GM12878 (cell line): ENCODE measurements around the gene SERPINB3. TPM values are rescaled to one million over a fixed set of nuclear protein-coding genes. Genes with fewer than 3 reads are reported as not detected.

Source experiments
- ATAC-seq: fragments of 200-7000 bp; cut with Tn5 transposase; 3 replicates; pipeline ENCODE4 v1.9.1; 2020; ENCODE audit warnings: mild to moderate bottlenecking, moderate library complexity
- BruUV-seq: library from RNA; stranded (reverse); fragments of 400-500 nt; replicated peaks from 2 replicates; lab custom pipeline; 2021; lab: Mats Ljungman, UMichigan
- CTCF ChIA-PET: fragments of 300-600 bp; sonication (Branson Sonifier 250); formaldehyde crosslinking; extraction: SDS; loops from one replicate; lab custom pipeline; 2021; ENCODE audit warnings: inconsistent platforms; lab: Yijun Ruan, JAX
- POLR2A ChIA-PET: fragments of 350-600 bp; formaldehyde crosslinking; extraction: SDS; loops from one replicate; lab custom pipeline; 2021; ENCODE audit warnings: inconsistent platforms; lab: Charles Lee
- RAD21 ChIA-PET: fragments of 300-600 bp; sonication (Branson Sonifier 250); formaldehyde crosslinking; loops from one replicate; lab custom pipeline; 2023; ENCODE audit warnings: antibody characterized with exemption; ENCODE audit not compliant: unreplicated experiment; lab: Charles Lee
- SMC1A ChIA-PET: fragments of 300-600 bp; sonication (Branson Sonifier 250); formaldehyde crosslinking; loops from one replicate; lab custom pipeline; 2023; ENCODE audit not compliant: unreplicated experiment, uncharacterized antibody; lab: Charles Lee
- DNase-seq: peaks from one replicate; pipeline ENCODE4 v3.0.0-alpha.2; 2011; ENCODE audit warnings: low read depth, low spot score
- FAIRE-seq: peaks from 3 replicates; lab custom pipeline; 2011; peaks lifted over from hg19 to GRCh38; lab: Jason Lieb, UNC
- H2AFZ ChIP-seq: 2 replicates; pipeline ENCODE4 v1.6.0; 2011; ENCODE audit warnings: low read depth, low read length, control low read depth; ENCODE audit not compliant: control insufficient read depth
- H3K27ac ChIP-seq: 2 replicates; pipeline ENCODE4 v1.5.1; 2011; ENCODE audit warnings: control low read depth; ENCODE audit not compliant: control insufficient read depth, insufficient read depth
- H3K27me3 ChIP-seq, 2 experiments: replicated peaks in 1 of 2; 2 replicates each; pipeline versions ENCODE4 v1.6.0 to v1.6.1; 2011; ENCODE audit warnings: low read length in 1 of 2; ENCODE audit not compliant: control insufficient read depth in 2 of 2, insufficient read depth in 2 of 2
- H3K36me3 ChIP-seq, 2 experiments: 2 replicates each; pipeline ENCODE4 v1.5.1; 2011; ENCODE audit warnings: low read length in 1 of 2; ENCODE audit not compliant: control insufficient read depth in 2 of 2, insufficient read depth in 2 of 2
- H3K4me1 ChIP-seq: 2 replicates; pipeline ENCODE4 v1.6.1; 2011; ENCODE audit warnings: mild to moderate bottlenecking, low read length, moderate library complexity, mixed read lengths; ENCODE audit not compliant: control insufficient read depth, insufficient read depth
- H3K4me2 ChIP-seq: 2 replicates; pipeline ENCODE4 v1.6.0; 2011; ENCODE audit warnings: control low read depth; ENCODE audit not compliant: control insufficient read depth, insufficient read depth
- H3K4me3 ChIP-seq: fragments of 200-600 bp; sonication (generic); 2 replicates; pipeline ENCODE4 v1.5.1; 2016
- H3K79me2 ChIP-seq: 2 replicates; pipeline ENCODE4 v1.6.0; 2011; ENCODE audit warnings: low read length; ENCODE audit not compliant: control insufficient read depth, insufficient read depth
- H3K9ac ChIP-seq: 2 replicates; pipeline ENCODE4 v1.8.0; 2011; ENCODE audit warnings: low read length, control low read depth, mixed read lengths; ENCODE audit not compliant: control insufficient read depth, insufficient read depth
- H3K9me3 ChIP-seq: replicated peaks from 3 replicates; pipeline ENCODE4 v1.5.1; 2011; ENCODE audit warnings: mild to moderate bottlenecking, low read length; ENCODE audit not compliant: control insufficient read depth, insufficient read depth
- H4K20me1 ChIP-seq: 2 replicates; pipeline ENCODE4 v1.6.0; 2011; ENCODE audit not compliant: control insufficient read depth, insufficient read depth
- EGR1 ChIP-seq, 2 experiments: IDR thresholded peaks; 1 replicate in 1 of 2; 2 replicates in 1 of 2; pipeline ENCODE4 v1.6.1; 2011 to 2012; ENCODE audit warnings: low read depth in 2 of 2, low read length in 2 of 2, borderline replicate concordance in 1 of 2, mild to moderate bottlenecking in 1 of 2, moderate library complexity in 1 of 2
- FOXK2 ChIP-seq: fragments of 450-650 bp; IDR thresholded peaks from 2 replicates; pipeline ENCODE4 v1.6.1; 2017; ENCODE audit warnings: mild to moderate bottlenecking, moderate library complexity
- NBN ChIP-seq: fragments of 450-650 bp; IDR thresholded peaks from 2 replicates; pipeline ENCODE4 v1.6.1; 2016
- RBBP5 ChIP-seq: fragments of 200-600 bp; sonication (generic); conservative IDR thresholded peaks from 2 replicates; pipeline ENCODE4 v1.6.1; 2016
- RELA ChIP-seq: fragments of 450-650 bp; IDR thresholded peaks from 2 replicates; pipeline ENCODE4 v1.8.0; 2014; ENCODE audit warnings: borderline replicate concordance; ENCODE audit not compliant: partially characterized antibody
- SREBF1 ChIP-seq: IDR thresholded peaks from 2 replicates; pipeline ENCODE4 v1.6.1; 2012; ENCODE audit warnings: mild to moderate bottlenecking, low read length
- USF2 ChIP-seq: IDR thresholded peaks from 2 replicates; pipeline ENCODE4 v1.6.1; 2011; ENCODE audit warnings: low read depth, low read length, improper control_type of control experiment, borderline replicate concordance
- WRNIP1 ChIP-seq: IDR thresholded peaks from 2 replicates; pipeline ENCODE4 v1.6.1; 2011; ENCODE audit warnings: low read depth, low read length, improper control_type of control experiment, borderline replicate concordance
- ZBTB40 ChIP-seq: fragments of 450-650 bp; IDR thresholded peaks from 2 replicates; pipeline ENCODE4 v1.6.1; 2016; ENCODE audit warnings: mild to moderate bottlenecking, moderate library complexity, borderline replicate concordance
- WGBS: methylation state at CpG from one replicate; pipeline ENCODE4 v1.1.6; 2016; ENCODE audit warnings: low lambda C conversion rate; ENCODE audit not compliant: insufficient replicate concordance, insufficient coverage; ENCODE audit errors: missing lambda C conversion rate; 5-methylcytosine and 5-hydroxymethylcytosine counted together
- in situ Hi-C: fragments of 300-500 bp; cut with MboI; formaldehyde crosslinking; loops from 9 replicates; pipeline ENCODE4 v1.14.3; 2018; ENCODE audit warnings: mixed read lengths
- intact Hi-C: fragments of 100-400 bp; cut with micrococcal nuclease; formaldehyde crosslinking; loops from one replicate; pipeline ENCODE4 v1.14.2; 2022; ENCODE audit not compliant: unreplicated experiment
- polyA plus RNA-seq, 11 experiments: library from polyadenylated mRNA; depleted of rRNA in 4 of 11; unstranded in 6 of 11; stranded (reverse) in 5 of 11; fragments of >200 nt; fragmentation: Nextera tagmentation in 4 of 11; fragmentation: Illumina TruSeq in 1 of 11; extraction: Ambion mirVana in 4 of 11; extraction: Trizol in 1 of 11; gene quantifications; 1 replicate in 1 of 11; 2 replicates in 10 of 11; pipeline versions ENCODE4 v1.2.1 to v1.2.3, GENCODE V29; 2011 to 2016; ENCODE audit warnings: inconsistent platforms in 2 of 11, missing spikeins in 2 of 11, low read depth in 1 of 11
- total RNA-seq, 4 experiments: library from RNA; depleted of rRNA in 3 of 4; stranded (reverse); fragments of >200 nt in 3 of 4; fragmentation: Illumina TruSeq in 1 of 4; extraction: Trizol in 1 of 4; gene quantifications; 2 replicates each; pipeline versions ENCODE4 v1.2.1 to v1.2.3, GENCODE V29; 2013 to 2021
- TF ChIP-seq, protein P1 (sequence below): fragments of 450-650 bp; IDR thresholded peaks from 2 replicates; pipeline ENCODE4 v1.6.1; 2017; ENCODE audit warnings: mild to moderate bottlenecking, moderate library complexity

The SERPINB3 gene
- total and polyA plus RNA-seq, 10 of the 15 experiments (the other 5 are each of a cell fraction or from before 2014, with no cell fraction given), result not detected

GRCh38 chr18:63664571-63664970, 2.9 kb upstream of the SERPINB3 start:
- CTCF ChIA-PET, result interaction anchor here (0.6 kb wide), 1 partner anchor 10 kb away, joined by 3 read pairs; no protein-coding TSS in a partner anchor
- ATAC-seq, result no peak
- H3K27ac ChIP-seq, result no peak overlapping the region

More at GRCh38 chr18:63664571-63664970, 2.9 kb upstream of the SERPINB3 start:
- H3K36me3 ChIP-seq, result no peaks in the 10 kb centered on the region
- no peaks in the 10 kb centered on the region for H3K27me3 ChIP-seq
- WGBS, result 0% methylated on average over 1 of the region's 1 CpG
- ChIA-PET RAD21 (no interaction called here), POLR2A (no interaction called here), SMC1A (interaction anchor here (0.7 kb wide), 1 partner anchor 14 kb away, joined by 3 read pairs; no protein-coding TSS in a partner anchor)
- no TSS peak for BruUV-seq
- no peak overlapping the region for H3K9ac ChIP-seq
- no peaks in the 10 kb centered on the region for H3K4me1 ChIP-seq
- DNase-seq (no peak), FAIRE-seq (no peak)
- H3K79me2 ChIP-seq, result no peaks in the 10 kb centered on the region
- no peak overlapping the region for H3K4me2 ChIP-seq
- H4K20me1 ChIP-seq, result no peaks in the 10 kb centered on the region
- intact Hi-C loops (no loop called here), in situ Hi-C loops (no loop called here)
- no peaks in the 10 kb centered on the region for H3K9me3 ChIP-seq
- H2AFZ ChIP-seq, result no peak overlapping the region
- TF ChIP-seq, protein P1, sequence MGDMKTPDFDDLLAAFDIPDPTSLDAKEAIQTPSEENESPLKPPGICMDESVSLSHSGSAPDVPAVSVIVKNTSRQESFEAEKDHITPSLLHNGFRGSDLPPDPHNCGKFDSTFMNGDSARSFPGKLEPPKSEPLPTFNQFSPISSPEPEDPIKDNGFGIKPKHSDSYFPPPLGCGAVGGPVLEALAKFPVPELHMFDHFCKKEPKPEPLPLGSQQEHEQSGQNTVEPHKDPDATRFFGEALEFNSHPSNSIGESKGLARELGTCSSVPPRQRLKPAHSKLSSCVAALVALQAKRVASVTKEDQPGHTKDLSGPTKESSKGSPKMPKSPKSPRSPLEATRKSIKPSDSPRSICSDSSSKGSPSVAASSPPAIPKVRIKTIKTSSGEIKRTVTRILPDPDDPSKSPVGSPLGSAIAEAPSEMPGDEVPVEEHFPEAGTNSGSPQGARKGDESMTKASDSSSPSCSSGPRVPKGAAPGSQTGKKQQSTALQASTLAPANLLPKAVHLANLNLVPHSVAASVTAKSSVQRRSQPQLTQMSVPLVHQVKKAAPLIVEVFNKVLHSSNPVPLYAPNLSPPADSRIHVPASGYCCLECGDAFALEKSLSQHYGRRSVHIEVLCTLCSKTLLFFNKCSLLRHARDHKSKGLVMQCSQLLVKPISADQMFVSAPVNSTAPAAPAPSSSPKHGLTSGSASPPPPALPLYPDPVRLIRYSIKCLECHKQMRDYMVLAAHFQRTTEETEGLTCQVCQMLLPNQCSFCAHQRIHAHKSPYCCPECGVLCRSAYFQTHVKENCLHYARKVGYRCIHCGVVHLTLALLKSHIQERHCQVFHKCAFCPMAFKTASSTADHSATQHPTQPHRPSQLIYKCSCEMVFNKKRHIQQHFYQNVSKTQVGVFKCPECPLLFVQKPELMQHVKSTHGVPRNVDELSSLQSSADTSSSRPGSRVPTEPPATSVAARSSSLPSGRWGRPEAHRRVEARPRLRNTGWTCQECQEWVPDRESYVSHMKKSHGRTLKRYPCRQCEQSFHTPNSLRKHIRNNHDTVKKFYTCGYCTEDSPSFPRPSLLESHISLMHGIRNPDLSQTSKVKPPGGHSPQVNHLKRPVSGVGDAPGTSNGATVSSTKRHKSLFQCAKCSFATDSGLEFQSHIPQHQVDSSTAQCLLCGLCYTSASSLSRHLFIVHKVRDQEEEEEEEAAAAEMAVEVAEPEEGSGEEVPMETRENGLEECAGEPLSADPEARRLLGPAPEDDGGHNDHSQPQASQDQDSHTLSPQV, result no peak
- TF ChIP-seq RBBP5 (no peak), ZBTB40 (no peak), RELA (no peak), SREBF1 (no peak), WRNIP1 (no peak), FOXK2 (no peak), USF2 (no peak), EGR1 (IDR thresholded peaks at IDR 0.05; ENCODE audit: borderline replicate concordance in 1 of 2, low read depth in 2 of 2, low read length in 2 of 2) (no peak), NBN (no peak)
- H3K4me3 ChIP-seq, result no peak overlapping the region
